Psoas muscle (tissue), 8 donors: ENCODE results near the gene KLK6. TPM values are rescaled to one million over a fixed set of nuclear protein-coding genes. Genes with fewer than 3 reads are reported as not detected.

Experiments
- ATAC-seq, 4 donors: fragments of 200-7000 bp; cut with Tn5 transposase; one replicate each; pipeline ENCODE4 v1.9.1; 2020; ENCODE audit warnings: moderate library complexity in 3 of 4, mild to moderate bottlenecking in 2 of 4
- DNase-seq, 2 donors: peaks; one replicate each; pipeline ENCODE4 v3.0.0-alpha.2; 2020
- H3K27ac ChIP-seq: fragments of 200-600 bp; one replicate; pipeline ENCODE4 v1.8.0; 2022
- H3K27me3 ChIP-seq, 3 donors: fragments of 200-600 bp in 1 of 3; one replicate each; pipeline versions ENCODE4 v1.6.1 to v1.8.0; 2013 to 2022; ENCODE audit warnings: low read length in 2 of 3, mild to moderate bottlenecking in 2 of 3, moderate library complexity in 1 of 3; ENCODE audit not compliant: insufficient read depth in 3 of 3
- H3K36me3 ChIP-seq, 2 donors: fragments of 200-600 bp in 1 of 2; one replicate each; pipeline versions ENCODE4 v1.6.1 to v1.8.0; 2013 to 2022; ENCODE audit warnings: low read depth in 1 of 2, mild to moderate bottlenecking in 1 of 2, moderate library complexity in 1 of 2; ENCODE audit not compliant: insufficient read depth in 1 of 2
- H3K4me1 ChIP-seq: fragments of 200-600 bp; one replicate; pipeline ENCODE4 v1.8.0; 2022
- H3K4me3 ChIP-seq: fragments of 200-600 bp; one replicate; pipeline ENCODE4 v1.8.0; 2022; ENCODE audit warnings: mild to moderate bottlenecking
- H3K9me3 ChIP-seq: fragments of 200-600 bp; one replicate; pipeline ENCODE4 v1.8.0; 2022
- WGBS, 3 donors: extraction: QIAGEN DNeasy Blood & Tissue Kit; methylation state at CpG; one replicate each; pipeline versions ENCODE4 v1.1.6 to v1.1.7; 2013; 5-methylcytosine and 5-hydroxymethylcytosine counted together
- intact Hi-C, 2 donors: fragments of 100-400 bp; cut with DNase I; formaldehyde crosslinking; loops; one replicate each; pipeline versions ENCODE4 v1.11.0 to v1.14.2; 2022
- polyA plus RNA-seq, 3 donors: library from polyadenylated mRNA; stranded (reverse); fragments of 200-250 nt; gene quantifications; one replicate each; pipeline ENCODE4 v1.2.3, GENCODE V29; 2013
- total RNA-seq, 4 donors: library from RNA; stranded (reverse); fragmentation: NEBNext Ultra II Directional in 2 of 4; extraction: Animal tissue kit (Norgen Biotek cat#: 25700) in 2 of 4; gene quantifications; one replicate each; pipeline versions ENCODE4 v1.2.1 to v1.2.4, GENCODE V29; 2021 to 2023
- TF ChIP-seq, protein P1 (sequence below): fragments of 200-600 bp; IDR thresholded peaks from one replicate; pipeline ENCODE4 v1.8.0; 2022; ENCODE audit warnings: antibody characterized with exemption
- donor health status: healthy with polysubstance abuse.
- donor health status: DM: no; HTN: no; CAD: no; lungs with moderate emphysema.
- donor health status: Bipolar disorder and iron deficiency.
- donor health status: healthy.
- donor health status: DM: yes; HTN: yes; CAD: no.
- donor health status: DM: no; HTN: no; CAD: no.
- donor health status: DM: no; HTN: no; CAD: no.
- donor health status: DM: yes; HTN: yes; CAD: no.

The KLK6 gene
- total and polyA plus RNA-seq, 7 donors: 0.04 TPM; not detected in 6

DNA sequence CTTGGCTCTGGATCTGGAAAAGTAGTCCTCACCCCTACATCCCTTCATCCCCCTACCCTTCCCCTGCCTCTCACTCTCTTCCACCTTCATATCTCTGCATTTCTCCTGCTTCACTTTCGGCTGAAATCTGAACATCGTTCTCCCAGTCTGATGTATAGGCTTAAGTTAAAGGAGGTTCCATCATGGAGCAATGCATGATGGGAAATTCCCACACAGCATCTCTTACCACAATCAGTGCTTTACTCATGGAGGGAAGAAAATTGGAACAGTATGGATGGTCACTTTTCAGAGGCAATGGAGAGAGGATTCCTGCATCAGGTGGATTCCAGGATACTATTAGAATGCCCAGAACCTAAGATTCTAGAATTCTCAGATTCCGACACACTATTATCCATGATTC lies 38.1 kb upstream of the KLK6 start:
- DNase-seq: no peak
- no peaks in the 10 kb centered on the region for H3K9me3 ChIP-seq
- H3K27me3 ChIP-seq: peaks cover 0 to 4% (median 0%) of the 10 kb centered on the region in 3 donors
- no peaks in the 10 kb centered on the region for H3K36me3 ChIP-seq
- intact Hi-C loops: no loop called here
- H3K4me3 ChIP-seq: no peak overlapping the region
- H3K4me1 ChIP-seq: no peaks in the 10 kb centered on the region
- TF ChIP-seq, protein P1, sequence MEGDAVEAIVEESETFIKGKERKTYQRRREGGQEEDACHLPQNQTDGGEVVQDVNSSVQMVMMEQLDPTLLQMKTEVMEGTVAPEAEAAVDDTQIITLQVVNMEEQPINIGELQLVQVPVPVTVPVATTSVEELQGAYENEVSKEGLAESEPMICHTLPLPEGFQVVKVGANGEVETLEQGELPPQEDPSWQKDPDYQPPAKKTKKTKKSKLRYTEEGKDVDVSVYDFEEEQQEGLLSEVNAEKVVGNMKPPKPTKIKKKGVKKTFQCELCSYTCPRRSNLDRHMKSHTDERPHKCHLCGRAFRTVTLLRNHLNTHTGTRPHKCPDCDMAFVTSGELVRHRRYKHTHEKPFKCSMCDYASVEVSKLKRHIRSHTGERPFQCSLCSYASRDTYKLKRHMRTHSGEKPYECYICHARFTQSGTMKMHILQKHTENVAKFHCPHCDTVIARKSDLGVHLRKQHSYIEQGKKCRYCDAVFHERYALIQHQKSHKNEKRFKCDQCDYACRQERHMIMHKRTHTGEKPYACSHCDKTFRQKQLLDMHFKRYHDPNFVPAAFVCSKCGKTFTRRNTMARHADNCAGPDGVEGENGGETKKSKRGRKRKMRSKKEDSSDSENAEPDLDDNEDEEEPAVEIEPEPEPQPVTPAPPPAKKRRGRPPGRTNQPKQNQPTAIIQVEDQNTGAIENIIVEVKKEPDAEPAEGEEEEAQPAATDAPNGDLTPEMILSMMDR: no peak
- no peak overlapping the region for H3K27ac ChIP-seq
- ATAC-seq: no peak
- 82 to 85% (median 84%) methylated on average over 3 of the region's 3 CpGs for WGBS, 3 donors

DNA sequence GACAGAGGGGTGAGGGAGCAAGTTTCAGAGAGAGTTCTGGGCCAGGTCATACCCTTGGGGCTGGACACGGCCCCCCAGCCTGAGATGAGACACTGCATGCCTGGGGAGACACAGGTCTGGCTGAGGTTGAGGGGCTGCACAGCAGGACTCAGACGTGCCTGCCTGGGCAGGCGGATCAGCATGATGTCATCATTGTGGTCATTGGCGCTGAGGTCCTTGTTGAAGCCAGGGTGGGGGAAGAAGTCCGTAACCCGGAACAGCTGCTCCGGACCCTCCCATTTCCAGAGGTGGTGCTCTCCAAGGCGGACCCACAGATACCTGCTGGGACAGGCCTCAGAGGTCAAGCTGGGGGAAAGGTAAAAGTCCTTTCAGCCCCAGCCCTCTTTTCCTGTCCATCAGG lies 37.0 kb upstream of the KLK6 start:
- intact Hi-C loops: no loop called here
- DNase-seq: no peak
- 42 to 46% (median 45%) methylated on average over 8 of the region's 8 CpGs for WGBS, 3 donors
- TF ChIP-seq, protein P1: no peak
- H3K4me3 ChIP-seq: no peak overlapping the region
- H3K9me3 ChIP-seq: no peaks in the 10 kb centered on the region
- no peak overlapping the region for H3K27ac ChIP-seq
- peaks cover 0 to 6% (median 3%) of the 10 kb centered on the region in 3 donors for H3K27me3 ChIP-seq
- no peaks in the 10 kb centered on the region for H3K36me3 ChIP-seq
- no peaks in the 10 kb centered on the region for H3K4me1 ChIP-seq
- ATAC-seq: no peak

DNA sequence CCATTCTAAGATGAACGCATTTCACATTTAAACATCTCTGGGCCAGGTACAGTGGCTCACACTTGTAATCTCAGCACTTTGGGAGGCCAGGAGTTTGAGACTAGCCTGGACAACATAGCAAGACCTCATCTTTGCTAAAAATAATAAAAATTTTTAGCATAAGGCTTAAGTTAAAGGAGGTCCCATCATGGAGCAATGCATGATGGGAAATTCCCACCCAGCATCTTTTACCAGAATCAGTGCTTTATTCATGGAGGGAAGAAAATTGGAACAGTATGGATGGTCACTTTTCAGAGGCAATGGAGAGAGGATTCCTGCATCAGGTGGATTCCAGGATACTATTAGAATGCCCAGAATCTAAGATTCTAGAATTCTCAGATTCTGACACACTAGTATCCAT lies 35.9 kb upstream of the KLK6 start:
- WGBS, 3 donors: 79 to 91% (median 85%) methylated on average over 1 of the region's 1 CpG
- intact Hi-C loops: no loop called here
- no peaks in the 10 kb centered on the region for H3K36me3 ChIP-seq
- no peak overlapping the region for H3K4me3 ChIP-seq
- DNase-seq (no peak), ATAC-seq (no peak)
- peaks cover 0 to 12% (median 5%) of the 10 kb centered on the region in 3 donors for H3K27me3 ChIP-seq
- no peaks in the 10 kb centered on the region for H3K4me1 ChIP-seq
- H3K9me3 ChIP-seq: no peaks in the 10 kb centered on the region
- no peak overlapping the region for H3K27ac ChIP-seq
- TF ChIP-seq, protein P1: no peak

DNA sequence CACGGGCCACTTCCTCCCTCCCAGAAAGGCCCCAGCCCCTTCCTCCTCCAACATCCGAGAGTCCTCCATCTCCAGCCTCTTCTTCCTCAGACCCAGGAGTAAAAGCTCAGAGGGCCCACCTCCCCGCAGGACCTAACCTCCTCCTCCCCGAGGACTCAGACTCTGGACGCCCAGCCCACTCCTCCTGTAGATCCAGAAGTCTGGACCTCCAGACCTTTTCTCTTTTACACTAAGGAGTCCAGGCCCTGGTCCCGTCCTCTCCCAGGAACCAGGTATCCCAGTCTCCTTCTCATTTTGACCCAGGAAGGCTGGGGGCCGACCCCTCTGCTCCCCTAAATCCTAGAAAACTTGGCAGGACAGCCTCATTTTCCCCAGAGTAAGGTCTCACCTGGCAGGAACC lies 33.9 kb upstream of the KLK6 start:
- H3K27me3 ChIP-seq: peaks cover 0 to 12% (median 5%) of the 10 kb centered on the region in 3 donors
- WGBS, 3 donors: 75 to 77% (median 76%) methylated on average over 7 of the region's 7 CpGs
- TF ChIP-seq, protein P1: no peak
- no peak overlapping the region for H3K4me3 ChIP-seq
- intact Hi-C loops: no loop called here
- no peaks in the 10 kb centered on the region for H3K36me3 ChIP-seq
- ATAC-seq (no peak), DNase-seq (no peak)
- H3K9me3 ChIP-seq: no peaks in the 10 kb centered on the region
- no peaks in the 10 kb centered on the region for H3K4me1 ChIP-seq
- H3K27ac ChIP-seq: no peak overlapping the region
